Upper lobe of left lung (tissue), 6 donors: Measurements from ENCODE around the gene ARHGEF17. TPM values are rescaled to one million over a fixed set of nuclear protein-coding genes. Genes with fewer than 3 reads are reported as not detected.

ENCODE experiments used
- ATAC-seq, 2 donors: fragments of 200-7000 bp; cut with Tn5 transposase; one replicate each; pipeline ENCODE4 v1.9.1; 2022; ENCODE audit warnings: mild to moderate bottlenecking in 2 of 2, moderate library complexity in 2 of 2; ENCODE audit not compliant: low FRiP score in 2 of 2
- DNase-seq, 2 donors: peaks; one replicate each; pipeline ENCODE4 v3.0.0-alpha.2; 2019 to 2020
- H3K27ac ChIP-seq, 4 donors: fragments of 200-600 bp; sonication (generic); one replicate each; pipeline ENCODE4 v1.5.1; 2016 to 2019
- H3K27me3 ChIP-seq, 4 donors: fragments of 200-600 bp; sonication (generic); one replicate each; pipeline ENCODE4 v1.5.1; 2017 to 2019
- H3K36me3 ChIP-seq, 4 donors: fragments of 200-600 bp; sonication (generic); one replicate each; pipeline ENCODE4 v1.5.1; 2016 to 2019
- H3K4me1 ChIP-seq, 4 donors: fragments of 200-600 bp; sonication (generic); one replicate each; pipeline ENCODE4 v1.5.1; 2018 to 2019
- H3K4me3 ChIP-seq, 4 donors: fragments of 200-600 bp; sonication (generic); one replicate each; pipeline ENCODE4 v1.5.1; 2017 to 2019; ENCODE audit warnings: mild to moderate bottlenecking in 2 of 4, moderate library complexity in 1 of 4
- H3K9me3 ChIP-seq, 4 donors: fragments of 200-600 bp; sonication (generic); one replicate each; pipeline ENCODE4 v1.5.1; 2018 to 2019
- CTCF ChIP-seq, 6 experiments: fragments of 450-650 bp in 4 of 6; fragments of 200-600 bp in 2 of 6; sonication (generic) in 2 of 6; IDR thresholded peaks; one replicate each; pipeline ENCODE4 v1.5.1; 2016 to 2019; ENCODE audit warnings: antibody characterized with exemption in 6 of 6
- EP300 ChIP-seq, 4 donors: sonication (generic); formaldehyde crosslinking; IDR thresholded peaks; one replicate each; pipeline ENCODE4 v1.5.1; 2017; ENCODE audit warnings: antibody characterized with exemption in 4 of 4, control low read depth in 2 of 4
- POLR2A ChIP-seq, 4 donors: fragments of 450-650 bp; IDR thresholded peaks; one replicate each; pipeline ENCODE4 v1.5.1; 2016 to 2017; ENCODE audit warnings: antibody characterized with exemption in 4 of 4, mild to moderate bottlenecking in 2 of 4
- POLR2AphosphoS5 ChIP-seq, 2 donors: sonication (generic); formaldehyde crosslinking; IDR thresholded peaks; one replicate each; pipeline ENCODE4 v1.5.1; 2017; ENCODE audit warnings: antibody characterized with exemption in 2 of 2
- WGBS, 2 donors: methylation state at CpG; one replicate each; pipeline ENCODE4 v1.1.5; 2017 to 2018; 5-methylcytosine and 5-hydroxymethylcytosine counted together
- total RNA-seq, 6 donors: library from RNA; depleted of rRNA in 4 of 6; stranded (reverse); fragments of >200 nt in 4 of 6; gene quantifications; one replicate each; pipeline versions ENCODE4 v1.1.0 to v1.2.1, GENCODE V29; 2016 to 2021
- donor health status: DM: no; HTN: no; CAD: no; lungs with moderate emphysema.
- donor health status: DM: no; HTN: yes; CAD: no; lungs with severe emphysema.

Gene ARHGEF17
- total RNA-seq, 6 donors from 2014 or later = 48.1 to 140 (median 65.1) TPM

- WGBS, 2 donors = 80 to 93% methylated on average over 2 of the region's 2 CpGs
- H3K27me3 ChIP-seq = peaks cover 0 to 13% (median 5%) of the 10 kb centered on the region in 4 donors
- H3K9me3 ChIP-seq = no peaks in the 10 kb centered on the region
- DNase-seq (no peak), ATAC-seq (no peak)
- H3K36me3 ChIP-seq = no peaks in the 10 kb centered on the region
- no peak overlapping the region for H3K4me3 ChIP-seq
- peaks cover 4 to 12% (median 7%) of the 10 kb centered on the region in 4 donors for H3K4me1 ChIP-seq
- no peak overlapping the region for H3K27ac ChIP-seq
- no peak for TF ChIP-seq EP300 (IDR thresholded peaks at IDR 0.05)
- no peak for TF ChIP-seq CTCF (IDR thresholded peaks at IDR 0.05)
Observed at GRCh38 chr11:73263640-73264039, 44.4 kb upstream of the ARHGEF17 start.

GRCh38 chr11:73265278-73265810 is 42.7 kb upstream of the ARHGEF17 start:
- TF ChIP-seq CTCF (IDR thresholded peaks at IDR 0.05) = no peak
- no peak for TF ChIP-seq POLR2AphosphoS5 (IDR thresholded peaks at IDR 0.05)
- TF ChIP-seq POLR2A (IDR thresholded peaks at IDR 0.05) = no peak
- TF ChIP-seq EP300 (IDR thresholded peaks at IDR 0.05) = no peak
- H3K27ac ChIP-seq = no peak overlapping the region
- H3K36me3 ChIP-seq = no peaks in the 10 kb centered on the region
- H3K4me1 ChIP-seq = peaks cover 13 to 25% (median 22%) of the 10 kb centered on the region in 4 donors
- DNase-seq = no peak
- H3K4me3 ChIP-seq = no peak overlapping the region
- no peak for ATAC-seq
- H3K27me3 ChIP-seq = peaks cover 0 to 13% (median 5%) of the 10 kb centered on the region in 4 donors
- 90 to 97% methylated on average over 4 of the region's 4 CpGs for WGBS, 2 donors
- no peaks in the 10 kb centered on the region for H3K9me3 ChIP-seq

GRCh38 chr11:73265853-73266645 is 42.0 kb upstream of the ARHGEF17 start:
- DNase-seq (no peak), ATAC-seq (no peak)
- no peaks in the 10 kb centered on the region for H3K36me3 ChIP-seq

GRCh38 chr11:73266646-73267020 is 41.4 kb upstream of the ARHGEF17 start:
- no peak overlapping the region for H3K27ac ChIP-seq
- H3K27me3 ChIP-seq = peaks cover 0 to 13% (median 5%) of the 10 kb centered on the region in 4 donors
- DNase-seq = no peak
- no peaks in the 10 kb centered on the region for H3K9me3 ChIP-seq
- no peaks in the 10 kb centered on the region for H3K36me3 ChIP-seq
- no peak for TF ChIP-seq CTCF (IDR thresholded peaks at IDR 0.05)
- no peak for TF ChIP-seq EP300 (IDR thresholded peaks at IDR 0.05)
- TF ChIP-seq POLR2AphosphoS5 (IDR thresholded peaks at IDR 0.05) = no peak
- TF ChIP-seq POLR2A (IDR thresholded peaks at IDR 0.05) = no peak
- H3K4me3 ChIP-seq = no peak overlapping the region
- no peak for ATAC-seq
- peaks cover 17 to 36% (median 24%) of the 10 kb centered on the region in 4 donors for H3K4me1 ChIP-seq
- 83 to 96% methylated on average over 3 to 4 of the region's 4 CpGs for WGBS, 2 donors

More at GRCh38 chr11:73265853-73266645, 42.0 kb upstream of the ARHGEF17 start:
- Histone ChIP-seq H3K9me3 (no peaks in the 10 kb centered on the region), H3K4me3 (no peak overlapping the region), H3K27me3 (peaks cover 0 to 13% (median 5%) of the 10 kb centered on the region in 4 donors), H3K27ac (no peak overlapping the region), H3K4me1 (peaks cover 17 to 32% (median 24%) of the 10 kb centered on the region in 4 donors)
- WGBS, 2 donors = 87 to 89% methylated on average over 3 of the region's 3 CpGs
- TF ChIP-seq EP300 (IDR thresholded peaks at IDR 0.05) = no peak
- TF ChIP-seq CTCF (IDR thresholded peaks at IDR 0.05) = no peak
- TF ChIP-seq POLR2AphosphoS5 (IDR thresholded peaks at IDR 0.05) = no peak
- TF ChIP-seq POLR2A (IDR thresholded peaks at IDR 0.05) = no peak
